Cardiac muscle cell (in vitro differentiated cells and primary cell): ENCODE measurements around the gene NKAP. TPM values are rescaled to one million over a fixed set of nuclear protein-coding genes. Genes with fewer than 3 reads are reported as not detected.

ENCODE experiments used
- DNase-seq, 2 donors: peaks; one replicate each; pipeline versions ENCODE4 v3.0.0 to v3.0.0-alpha.2; 2010 to 2017; ENCODE audit warnings: low read depth in 1 of 2, low spot score in 1 of 2
- H3K27ac ChIP-seq: fragments of 200-600 bp; sonication (generic); 2 replicates; pipeline ENCODE4 v1.5.1; 2016
- H3K27me3 ChIP-seq: fragments of 200-600 bp; sonication (generic); 2 replicates; pipeline ENCODE4 v1.6.0; 2016; ENCODE audit warnings: control low read depth
- H3K36me3 ChIP-seq: fragments of 200-600 bp; sonication (generic); 2 replicates; pipeline ENCODE4 v1.5.1; 2016; ENCODE audit warnings: control low read depth
- H3K4me1 ChIP-seq: fragments of 200-600 bp; sonication (generic); 2 replicates; pipeline ENCODE4 v1.8.1; 2017; ENCODE audit warnings: low read depth, mild to moderate bottlenecking, mixed run types
- H3K4me3 ChIP-seq: fragments of 200-600 bp; sonication (generic); 2 replicates; pipeline ENCODE4 v1.5.1; 2016; ENCODE audit warnings: mild to moderate bottlenecking
- H3K9me3 ChIP-seq: fragments of 200-600 bp; sonication (generic); 2 replicates; pipeline ENCODE4 v1.5.1; 2017; ENCODE audit warnings: low read depth, mild to moderate bottlenecking, control low read depth
- CTCF ChIP-seq: IDR thresholded peaks from 2 replicates; pipeline ENCODE4 v1.5.1; 2012; ENCODE audit warnings: low read depth, mild to moderate bottlenecking, low read length
- polyA plus RNA-seq: library from polyadenylated mRNA; unstranded; fragments of >200 nt; fragmentation: Nextera tagmentation; extraction: Ambion mirVana; gene quantifications from 2 replicates; pipeline ENCODE4 v1.2.1, GENCODE V29; 2016
- total RNA-seq: library from RNA; depleted of rRNA; stranded (reverse); fragments of >200 nt; gene quantifications from 2 replicates; pipeline ENCODE4 v1.2.3, GENCODE V29; 2016

The NKAP gene
- total and polyA plus RNA-seq, 2 experiments from 2014 or later = 5.6 to 8.3 TPM

GRCh38 chrX:119880552-119881437 lies 62.8 kb downstream of the NKAP start:
- Histone ChIP-seq H3K27me3 (no peaks in the 10 kb centered on the region), H3K27ac (no peak overlapping the region), H3K9me3 (no peaks in the 10 kb centered on the region), H3K4me1 (no peaks in the 10 kb centered on the region), H3K36me3 (no peaks in the 10 kb centered on the region), H3K4me3 (no peak overlapping the region)
- TF ChIP-seq CTCF = peak; percentile 67
- peak; percentile 17 to 66 for DNase-seq

GRCh38 chrX:119880076-119880475 lies 63.5 kb downstream of the NKAP start:
- H3K27ac ChIP-seq = no peak overlapping the region
- DNase-seq = no peak
- no peaks in the 10 kb centered on the region for H3K27me3 ChIP-seq
- no peak overlapping the region for H3K4me3 ChIP-seq
- H3K36me3 ChIP-seq = no peaks in the 10 kb centered on the region
- H3K4me1 ChIP-seq = no peaks in the 10 kb centered on the region
- TF ChIP-seq CTCF = no peak
- no peaks in the 10 kb centered on the region for H3K9me3 ChIP-seq

GRCh38 chrX:119878740-119879139 lies 64.8 kb downstream of the NKAP start:
- Histone ChIP-seq H3K36me3 (no peaks in the 10 kb centered on the region), H3K4me3 (no peak overlapping the region), H3K4me1 (no peaks in the 10 kb centered on the region), H3K27ac (no peak overlapping the region), H3K9me3 (no peaks in the 10 kb centered on the region), H3K27me3 (no peaks in the 10 kb centered on the region)
- TF ChIP-seq CTCF = no peak
- no peak for DNase-seq

- Histone ChIP-seq H3K4me3 (peak within 1 kb of the TSS; percentile 53), H3K4me1 (no peaks in the 10 kb centered on the region), H3K9me3 (no peaks in the 10 kb centered on the region), H3K27ac (peak within 1 kb of the TSS; percentile 97), H3K27me3 (no peaks in the 10 kb centered on the region), H3K36me3 (no peaks in the 10 kb centered on the region)
- no peak for TF ChIP-seq CTCF
- peak; percentile 82 to 88 for DNase-seq
Measured at GRCh38 chrX:119871599-119872395, 71.8 kb downstream of the NKAP start, which contains the start of the genes NDUFA1 and RNF113A. NDUFA1 (plus strand) TSS chrX:119871832; CDS start chrX:119871912, 80 bp downstream. RNF113A (minus strand) TSS chrX:119871733; CDS start chrX:119871613, 120 bp downstream.

- Histone ChIP-seq H3K9me3 (no peaks in the 10 kb centered on the region), H3K27me3 (no peaks in the 10 kb centered on the region), H3K27ac (peak overlapping the region; percentile 97), H3K4me3 (peak overlapping the region; percentile 53), H3K36me3 (no peaks in the 10 kb centered on the region), H3K4me1 (no peaks in the 10 kb centered on the region)
- no peak for TF ChIP-seq CTCF
- no peak for DNase-seq
Measured at GRCh38 chrX:119871245-119871598, 72.3 kb downstream of the NKAP start.

Other genes starting within 250 kb of the NKAP start
- 0.95 and 1.3 TPM in 2 replicates for gene SOWAHD, start 185.2 kb downstream of the NKAP start, total RNA-seq
- 1.2 and 1.5 TPM in 2 replicates for gene SOWAHD, start 185.2 kb downstream of the NKAP start, polyA plus RNA-seq
- gene RPL39, start 152.1 kb downstream of the NKAP start, total RNA-seq = 789 and 2,257 TPM in 2 replicates
- 735 and 894 TPM in 2 replicates for gene RPL39, start 152.1 kb downstream of the NKAP start, polyA plus RNA-seq
- 5.4 and 5.5 TPM in 2 replicates for gene UPF3B, start 90.8 kb downstream of the NKAP start, total RNA-seq
- 22.2 and 25.1 TPM in 2 replicates for gene UPF3B, start 90.8 kb downstream of the NKAP start, polyA plus RNA-seq
- gene RNF113A, start 72.0 kb downstream of the NKAP start, total RNA-seq = 35.7 and 42.9 TPM in 2 replicates
- 26.0 and 28.3 TPM in 2 replicates for gene RNF113A, start 72.0 kb downstream of the NKAP start, polyA plus RNA-seq
- gene NDUFA1, start 71.9 kb downstream of the NKAP start, total RNA-seq = 38.3 and 71.7 TPM in 2 replicates
- gene NDUFA1, start 71.9 kb downstream of the NKAP start, polyA plus RNA-seq = 476 and 587 TPM in 2 replicates
- gene AKAP14, start 47.9 kb downstream of the NKAP start, total RNA-seq = not detected in 2 replicates
- not detected in 2 replicates for gene AKAP14, start 47.9 kb downstream of the NKAP start, polyA plus RNA-seq
- not detected in 2 replicates for gene RHOXF2B, start 133.9 kb upstream of the NKAP start, total RNA-seq
- gene RHOXF2B, start 133.9 kb upstream of the NKAP start, polyA plus RNA-seq = not detected in 2 replicates
- 0.42 and 2.8 TPM in 2 replicates for gene RHOXF1, start 172.2 kb upstream of the NKAP start, total RNA-seq
- 1.7 and 2.0 TPM in 2 replicates for gene RHOXF1, start 172.2 kb upstream of the NKAP start, polyA plus RNA-seq
- not detected in 2 replicates for gene RHOXF2, start 214.9 kb upstream of the NKAP start, total RNA-seq
- gene RHOXF2, start 214.9 kb upstream of the NKAP start, polyA plus RNA-seq = 0.39 and 0.41 TPM in 2 replicates